HG02870 (cell line): Measurements from ENCODE around the gene ZNF556.

Experiments
- ATAC-seq: cut with Tn5 transposase; IDR thresholded peaks from one replicate; pipeline ENCODE4 v1.9.1; 2021; ENCODE audit warnings: mild to moderate bottlenecking, moderate library complexity; ENCODE audit not compliant: unreplicated experiment

The ZNF556 gene

DNA sequence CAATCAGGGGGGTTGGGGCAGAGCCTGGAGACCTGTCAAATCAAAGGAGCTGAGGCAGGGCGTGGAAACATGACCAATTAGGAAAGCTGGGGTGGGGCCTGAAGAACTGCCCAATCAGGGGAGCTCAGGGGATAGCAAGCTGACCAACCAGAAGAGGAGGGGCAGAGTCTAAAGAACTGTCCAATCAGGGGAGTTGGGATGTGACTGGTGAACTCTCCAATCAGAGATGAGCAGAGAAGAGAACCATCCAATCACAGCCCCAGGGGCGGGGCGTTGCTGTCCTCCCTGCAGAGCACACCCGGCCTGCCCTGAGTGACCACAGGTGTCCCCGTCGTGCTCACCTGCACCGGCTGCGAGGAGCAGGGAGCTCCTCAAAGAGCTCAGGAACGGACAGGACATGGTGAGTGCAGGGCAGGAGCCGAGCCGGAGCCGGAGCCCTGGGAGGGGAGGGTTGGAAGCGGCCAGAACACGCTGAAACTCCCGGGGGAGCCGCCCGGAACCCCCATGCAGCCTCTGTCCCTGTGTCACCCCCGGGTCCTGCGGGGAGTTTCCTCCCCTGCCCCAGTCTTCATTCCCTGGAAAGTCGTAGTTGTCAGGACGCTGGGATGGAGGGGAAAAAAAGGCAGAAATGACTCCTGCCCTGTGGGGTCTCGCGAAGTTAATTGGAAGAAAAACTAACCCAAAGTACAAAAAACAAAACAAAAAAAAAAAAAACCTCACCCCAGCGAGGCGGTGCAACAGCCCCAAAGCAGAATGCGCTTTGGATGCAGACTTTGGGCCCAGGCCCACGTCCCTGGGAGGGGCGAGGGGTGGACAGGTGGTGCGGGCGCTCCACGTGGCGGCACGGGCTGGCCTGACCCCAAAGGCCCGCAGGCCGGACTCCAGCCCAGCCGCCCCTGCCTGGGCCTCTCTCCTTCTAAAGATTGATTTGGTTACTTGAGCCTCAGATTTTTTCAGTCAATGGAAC, at the start of gene ZNF556:
Gene ZNF556 (plus strand): TSS at position 311 of the 967 bp plus-strand sequence. CDS start 87 bp downstream, at position 398.
- no peak for ATAC-seq

DNA sequence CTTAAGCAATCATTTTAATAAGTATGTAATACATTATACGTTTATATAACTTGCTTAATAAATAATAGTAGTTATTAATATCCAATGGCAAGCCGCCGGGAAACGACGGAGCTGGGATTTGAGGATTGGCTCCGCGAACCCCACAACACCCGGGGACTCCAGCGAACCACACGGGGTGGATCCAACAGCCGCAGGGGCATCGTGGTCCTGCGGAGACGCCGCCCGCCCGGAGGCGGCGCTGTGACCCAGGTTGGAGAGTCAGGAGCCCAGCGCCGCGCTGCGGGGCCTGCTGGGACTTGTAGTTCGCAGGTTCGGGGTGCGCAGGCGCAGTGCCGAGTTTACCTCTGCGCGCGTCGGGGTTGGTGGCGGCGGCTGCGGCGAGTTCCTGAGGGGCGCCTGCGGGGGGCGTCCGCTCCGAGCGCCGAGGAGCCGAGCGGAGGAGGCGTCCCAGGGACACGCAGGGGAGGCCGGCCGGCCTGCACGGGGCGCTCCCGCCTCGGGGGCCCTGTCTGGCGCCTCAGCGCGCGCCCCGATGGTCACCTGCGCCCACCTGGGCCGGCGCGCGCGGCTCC, 47.5 kb upstream of the ZNF556 start, which contains the start of gene ZNF554:
Gene ZNF554 (plus strand): TSS at position 329 of the 572 bp plus-strand sequence. CDS start 204 bp downstream, at position 533.
- peak; percentile 69 for ATAC-seq

DNA sequence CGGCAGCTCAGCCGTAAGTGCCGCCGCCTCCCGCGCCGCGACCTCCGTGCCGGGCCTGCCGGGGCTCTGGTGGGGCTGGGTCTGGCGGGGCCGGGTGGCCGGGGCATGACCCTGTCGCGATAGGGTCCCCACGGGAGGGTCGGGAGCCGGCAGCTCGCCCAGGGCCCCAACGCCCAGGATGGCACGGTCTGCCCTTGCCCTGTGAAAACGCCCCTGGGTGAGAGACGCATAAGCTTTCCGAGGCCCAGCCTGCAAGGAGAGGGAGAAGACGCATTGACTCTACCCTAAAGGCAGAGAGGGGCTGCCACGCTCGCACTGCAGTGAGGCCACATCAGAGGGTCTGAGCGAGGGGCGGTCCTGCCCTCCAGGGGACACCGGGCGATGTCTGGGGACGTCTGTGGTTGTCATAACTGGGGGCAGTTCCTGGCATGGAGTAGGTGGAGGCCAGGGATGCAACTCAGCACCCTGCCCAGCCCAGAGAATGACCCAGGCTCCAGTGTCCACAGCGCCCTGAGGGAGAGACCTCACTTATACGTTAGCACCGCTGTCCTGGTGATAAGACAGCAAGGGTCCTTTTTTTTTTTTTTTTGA, 46.9 kb upstream of the ZNF556 start:
- ATAC-seq = peak; percentile 11

DNA sequence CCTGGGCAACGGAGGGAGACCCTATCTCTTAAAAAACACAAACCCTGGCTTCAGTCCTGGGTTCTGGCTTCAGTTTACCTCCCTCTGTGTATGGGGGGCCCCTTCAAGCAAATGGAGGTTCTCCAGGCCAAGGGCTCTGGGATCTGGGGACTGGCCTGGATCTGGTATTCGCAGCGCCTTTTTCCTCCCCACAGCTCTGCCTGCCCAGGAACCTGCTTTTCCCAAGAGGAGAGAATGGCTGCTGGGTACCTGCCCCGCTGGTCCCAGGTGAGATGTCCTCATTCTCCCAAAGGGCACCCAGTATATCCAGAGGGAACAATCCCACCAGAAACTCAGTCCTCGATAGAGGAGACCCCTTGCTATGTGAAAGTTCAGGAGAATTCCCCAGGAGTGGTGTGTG, 44.3 kb upstream of the ZNF556 start:
- no peak for ATAC-seq

DNA sequence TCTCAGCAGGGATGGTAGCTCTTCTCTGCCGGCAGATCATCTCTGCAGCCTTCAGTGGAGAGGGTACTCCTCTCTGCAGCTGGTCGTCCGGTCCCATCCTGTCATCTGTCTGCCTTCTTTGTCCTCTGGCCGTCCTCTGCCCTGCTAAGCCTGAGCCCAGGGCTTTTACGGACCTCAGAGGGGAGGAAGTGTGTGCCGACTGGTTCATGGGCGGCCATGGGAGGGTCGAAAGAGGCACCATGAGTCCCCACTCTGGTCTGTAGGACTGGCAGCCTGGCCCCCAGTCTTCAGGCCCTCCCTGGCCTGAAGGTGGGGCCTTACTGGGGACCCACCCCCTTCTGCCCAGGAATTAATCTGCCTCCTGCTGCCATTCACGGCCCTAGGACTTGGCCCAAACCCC, 43.5 kb upstream of the ZNF556 start:
- no peak for ATAC-seq

DNA sequence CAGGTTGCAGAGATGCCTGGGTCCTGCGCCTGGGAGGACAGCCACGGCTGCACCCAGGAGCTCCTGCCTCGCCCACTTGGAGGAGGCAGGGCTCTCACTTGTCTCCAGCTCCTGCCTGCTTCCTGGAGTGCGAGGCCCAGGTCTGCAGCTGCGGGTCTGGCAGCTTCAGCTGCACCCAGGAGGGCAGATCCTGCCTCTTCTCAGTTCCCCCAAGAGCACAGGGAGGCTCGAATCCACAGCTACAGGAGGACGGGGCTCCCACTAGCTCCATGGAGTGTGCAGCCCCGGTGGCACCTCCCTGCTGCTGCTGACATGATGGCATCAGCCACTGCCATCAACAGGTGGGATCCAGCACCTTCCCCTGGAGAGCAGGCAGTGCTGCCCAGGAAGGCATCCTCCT, 43.0 kb upstream of the ZNF556 start:
- ATAC-seq = no peak

DNA sequence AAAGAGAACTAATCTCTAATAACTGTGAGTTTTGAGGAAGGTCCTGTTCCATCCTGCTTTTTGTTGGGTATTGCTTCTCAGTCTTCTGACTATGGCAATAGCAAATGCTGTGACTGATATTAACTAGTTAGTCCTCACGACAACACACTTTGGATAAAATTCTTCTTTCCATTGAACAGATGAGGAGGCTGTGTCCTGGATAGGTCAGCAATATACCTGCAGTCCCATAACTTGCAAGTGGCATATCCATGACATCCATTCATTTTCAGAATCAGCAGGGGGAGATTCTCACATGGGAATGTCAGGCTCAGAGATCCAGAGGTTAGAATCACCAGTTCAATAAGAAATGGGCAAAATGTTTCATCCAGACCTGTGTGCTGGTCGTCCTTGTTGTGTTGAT, 40.1 kb upstream of the ZNF556 start:
- ATAC-seq = no peak

DNA sequence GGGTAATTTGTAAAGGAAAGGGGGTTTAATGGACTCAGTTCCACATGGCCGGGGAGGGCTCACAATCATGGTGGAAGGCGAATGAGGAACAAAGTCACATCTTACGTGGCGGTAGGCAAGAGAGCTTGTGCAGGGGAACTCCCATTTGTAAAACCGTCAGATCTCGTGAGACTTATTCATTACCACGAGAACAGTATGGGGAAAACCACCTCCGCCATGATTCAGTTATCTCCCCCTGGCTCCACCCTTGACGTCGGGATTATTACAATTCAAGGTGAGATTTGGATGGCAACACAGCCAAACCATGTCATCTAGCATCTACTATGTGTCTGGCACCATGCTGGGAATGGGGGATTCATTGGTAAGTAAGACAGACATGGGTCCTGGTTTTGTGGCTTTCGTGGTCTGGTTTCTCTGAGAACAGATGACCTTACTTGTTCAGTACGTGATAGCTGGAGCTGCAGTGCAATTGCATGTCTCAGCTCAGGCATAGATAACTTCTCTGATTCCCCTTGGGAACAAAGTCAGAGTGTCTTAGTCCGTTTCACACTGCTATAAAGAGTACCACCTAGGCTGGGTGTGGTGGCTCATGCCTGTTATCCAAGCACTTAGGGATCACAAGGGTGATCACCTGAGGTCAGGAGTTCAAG, 39.2 kb upstream of the ZNF556 start:
- no peak for ATAC-seq

DNA sequence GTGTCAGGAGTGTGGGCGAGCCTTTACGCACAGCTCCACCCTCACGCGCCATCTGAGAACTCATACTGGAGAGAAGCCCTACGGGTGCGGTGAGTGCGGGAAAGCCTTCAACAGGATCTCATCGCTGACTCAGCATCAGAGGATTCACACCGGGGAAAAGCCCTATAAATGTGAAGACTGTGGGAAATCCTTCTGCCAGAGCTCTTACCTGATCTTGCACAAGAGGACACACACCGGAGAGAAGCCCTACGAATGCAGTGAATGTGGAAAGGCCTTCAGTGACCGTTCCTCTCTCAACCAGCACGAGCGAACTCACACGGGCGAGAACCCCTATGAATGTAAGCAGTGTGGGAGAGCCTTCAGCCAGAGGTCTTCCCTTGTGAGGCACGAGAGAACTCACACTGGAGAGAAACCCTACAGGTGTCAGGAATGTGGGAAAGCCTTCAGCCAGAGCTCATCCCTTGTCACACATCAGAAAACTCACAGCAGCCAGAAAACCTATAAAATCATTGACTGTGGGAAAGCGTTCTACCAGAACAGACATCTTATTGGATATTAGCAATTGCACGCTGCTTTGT, 32.8 kb upstream of the ZNF556 start:
- no peak for ATAC-seq

DNA sequence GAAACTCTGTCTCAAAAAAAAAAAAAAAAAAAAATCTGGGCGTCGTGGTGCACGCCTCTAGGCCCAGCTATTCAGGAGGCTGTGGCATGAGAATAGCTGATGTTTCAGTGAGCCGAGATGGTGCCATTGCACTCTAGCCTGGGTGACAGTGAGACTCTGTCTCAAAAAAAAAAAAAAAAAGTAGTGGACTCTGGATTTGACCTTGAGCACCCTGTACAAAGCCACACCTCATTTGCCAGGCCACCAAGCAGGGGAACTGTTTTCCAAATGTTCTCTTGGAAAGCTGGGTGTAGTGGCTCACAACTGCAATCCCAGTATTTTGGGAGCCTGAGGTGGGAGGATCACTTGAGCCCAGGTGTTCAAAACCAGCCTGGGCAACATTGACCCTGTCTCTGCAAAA, 29.7 kb upstream of the ZNF556 start:
- no peak for ATAC-seq

DNA sequence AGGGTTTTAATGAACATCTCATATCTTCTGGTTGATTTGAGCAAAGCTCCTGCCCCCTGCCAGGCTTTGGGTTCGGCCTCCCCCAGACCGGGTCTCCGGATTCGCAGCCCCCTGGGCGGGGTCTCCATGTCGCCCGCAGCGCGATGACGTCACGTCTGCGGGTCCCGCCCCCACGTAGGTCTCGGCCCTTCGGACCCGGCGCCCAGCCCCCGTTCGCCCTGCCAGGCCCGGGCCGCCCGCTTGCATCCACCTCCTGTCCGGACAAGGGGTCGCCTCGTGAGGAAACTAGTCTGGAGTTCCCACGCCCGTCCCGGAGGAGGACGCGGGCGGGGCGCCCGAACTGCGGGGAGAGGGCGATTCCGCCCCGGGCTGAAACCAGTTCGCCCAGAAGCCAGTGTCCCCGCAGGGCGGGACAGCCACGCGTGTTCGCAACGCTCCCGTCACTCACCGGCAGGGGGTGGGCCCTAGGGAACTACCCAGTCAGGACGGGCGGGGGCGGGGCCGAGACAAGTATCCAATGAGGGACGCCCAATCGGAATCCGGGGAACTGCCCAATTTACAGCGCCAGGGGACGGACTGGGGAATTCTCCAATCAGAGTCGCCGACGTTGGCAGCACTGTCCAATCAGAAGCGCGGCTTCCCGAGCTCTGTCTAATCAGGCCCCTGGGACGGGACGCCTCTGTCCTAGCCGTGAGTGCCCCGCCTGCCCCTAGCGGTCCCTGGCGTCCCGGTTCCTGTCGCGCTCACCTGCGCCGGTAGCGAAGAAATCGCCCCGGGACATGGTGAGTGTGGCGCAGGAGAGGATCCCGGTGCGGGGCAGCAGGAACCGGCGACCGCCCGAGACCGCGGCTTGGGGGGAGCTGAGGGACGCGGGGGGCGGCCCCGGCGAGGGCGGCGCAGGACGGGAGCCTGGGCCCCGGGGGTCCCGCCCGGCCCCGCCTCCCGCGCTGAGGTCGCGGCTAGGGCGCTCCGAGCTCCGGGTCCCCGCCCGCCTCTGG, 26.0 kb upstream of the ZNF556 start, which contains the start of gene ZNF555:
Gene ZNF555 (plus strand): TSS at position 682 of the 998 bp plus-strand sequence. CDS start 98 bp downstream, at position 780.
- ATAC-seq = peak; percentile 96

DNA sequence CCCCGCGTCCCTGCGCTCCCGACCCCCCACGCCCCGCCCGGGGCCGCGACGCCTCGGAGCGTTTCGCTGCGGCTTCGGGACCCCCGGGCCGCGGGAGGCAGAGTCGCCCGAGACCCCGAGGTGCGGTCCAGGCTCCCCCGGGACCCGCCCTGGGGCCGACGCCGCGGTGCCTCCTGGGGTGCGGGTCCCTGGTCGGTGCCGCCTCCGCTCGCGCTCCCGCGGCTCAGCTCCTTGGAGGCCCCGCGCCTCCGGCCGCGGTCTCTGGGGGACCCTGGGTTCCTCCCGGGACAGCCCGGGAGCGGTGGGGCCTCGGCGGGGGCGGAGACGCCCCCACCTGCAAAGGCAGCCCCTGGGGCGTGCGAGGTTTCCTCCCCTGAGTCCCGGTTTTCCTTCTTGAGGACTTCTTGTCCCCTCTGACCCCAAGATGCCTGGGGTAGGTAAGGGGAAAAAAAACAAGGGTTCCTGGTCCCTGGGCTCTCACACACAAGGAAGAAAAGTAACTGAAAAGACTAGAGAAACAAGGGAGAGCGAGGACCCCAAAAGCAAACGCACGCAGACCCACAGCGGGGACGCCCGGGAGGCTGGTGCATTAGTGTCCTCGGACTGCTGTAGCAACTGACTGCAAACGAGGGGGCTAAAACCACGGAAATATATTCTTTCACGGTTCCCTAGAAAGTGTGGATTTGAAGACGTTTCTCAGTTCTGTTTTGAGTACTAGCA, 25.1 kb upstream of the ZNF556 start:
- ATAC-seq = no peak

DNA sequence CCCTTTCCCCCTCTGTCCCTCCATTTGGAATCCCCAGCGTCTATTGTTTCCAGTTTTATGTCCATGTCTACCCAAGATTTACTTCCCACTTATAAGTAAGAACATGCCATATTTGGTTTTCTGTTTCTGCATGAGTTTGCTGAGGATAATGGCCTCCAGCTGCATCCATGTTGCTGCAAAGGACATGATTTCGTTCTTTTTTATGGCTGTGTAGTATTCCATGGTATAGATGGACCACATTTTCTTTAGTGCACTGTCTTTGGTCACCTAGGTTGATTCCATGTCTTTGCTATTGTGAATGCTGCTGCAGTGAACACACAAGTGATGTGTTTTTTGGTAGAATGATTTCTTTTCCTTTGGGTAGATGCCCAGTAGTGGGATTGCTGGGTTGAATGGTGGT, 22.0 kb upstream of the ZNF556 start:
- ATAC-seq = no peak

DNA sequence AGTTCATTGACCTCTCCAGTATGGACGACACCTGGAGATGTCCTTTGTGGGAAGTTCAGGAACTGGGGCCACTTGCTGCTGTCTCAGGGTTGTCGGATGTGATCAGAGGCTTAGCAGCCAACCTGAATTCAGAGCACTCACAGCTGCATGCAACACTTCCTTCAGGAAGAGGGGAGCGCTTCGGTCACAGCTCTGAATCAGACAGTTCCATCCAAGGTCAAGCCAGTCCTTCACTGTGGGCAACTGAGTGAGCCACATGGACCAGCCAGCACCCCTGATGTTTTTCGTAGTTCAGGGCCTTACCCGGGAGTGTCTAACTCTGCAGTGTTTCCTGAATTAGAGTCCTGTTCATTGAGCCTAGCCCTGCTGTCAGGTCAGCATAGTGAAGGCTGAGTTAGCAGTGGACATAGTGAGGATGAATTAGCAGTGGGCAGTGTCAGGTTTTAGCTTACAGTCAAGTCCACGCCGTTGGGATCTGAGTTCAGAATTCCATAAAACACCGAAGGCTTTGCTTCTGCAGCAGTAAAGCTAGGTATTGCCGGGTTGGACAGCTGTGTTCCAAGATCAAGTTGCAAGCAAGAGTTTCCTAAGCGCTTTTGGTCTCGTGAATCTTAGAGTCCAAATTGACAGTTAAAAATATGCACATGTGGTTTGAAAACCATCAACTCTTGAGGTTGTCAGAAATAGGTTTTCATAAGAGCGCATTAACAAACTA, 20.8 kb upstream of the ZNF556 start:
- no peak for ATAC-seq

DNA sequence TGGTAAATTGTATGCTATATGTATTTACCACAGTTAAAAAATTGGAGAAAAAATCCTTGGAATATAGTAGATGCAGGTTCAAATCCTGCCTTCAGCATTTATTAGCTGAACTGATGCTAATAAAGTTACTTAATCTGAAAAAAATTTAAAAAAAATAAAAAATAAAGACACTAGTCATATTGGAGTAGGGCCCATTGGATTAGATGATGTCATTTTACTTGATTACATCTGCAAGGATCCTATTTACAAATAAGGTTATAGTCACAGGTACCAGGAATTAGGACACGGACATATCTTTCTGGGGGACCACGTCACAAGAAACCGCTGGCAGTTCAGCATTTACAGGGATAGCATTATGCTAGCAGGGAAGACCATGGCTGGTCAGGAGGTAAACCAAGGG, 19.6 kb upstream of the ZNF556 start:
- no peak for ATAC-seq

DNA sequence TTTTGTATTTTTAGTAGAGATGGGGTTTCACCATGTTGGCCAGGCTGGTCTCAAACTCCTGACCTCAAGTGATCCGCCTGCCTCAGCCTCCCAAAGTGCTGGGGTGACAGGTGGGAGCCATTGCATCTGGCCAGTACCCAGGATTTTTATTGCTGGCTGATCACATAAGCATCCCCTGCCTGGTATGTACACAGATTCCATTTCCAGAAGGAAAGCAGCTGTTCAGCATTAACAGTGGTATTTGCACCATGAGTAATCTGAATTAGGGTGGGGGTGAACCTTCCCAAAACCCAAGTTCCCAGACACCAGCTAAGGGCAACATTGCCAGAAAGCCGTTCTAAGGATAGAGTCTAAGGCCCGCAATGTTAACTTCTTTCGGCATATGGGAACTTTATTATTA, 18.5 kb upstream of the ZNF556 start:
- no peak for ATAC-seq

DNA sequence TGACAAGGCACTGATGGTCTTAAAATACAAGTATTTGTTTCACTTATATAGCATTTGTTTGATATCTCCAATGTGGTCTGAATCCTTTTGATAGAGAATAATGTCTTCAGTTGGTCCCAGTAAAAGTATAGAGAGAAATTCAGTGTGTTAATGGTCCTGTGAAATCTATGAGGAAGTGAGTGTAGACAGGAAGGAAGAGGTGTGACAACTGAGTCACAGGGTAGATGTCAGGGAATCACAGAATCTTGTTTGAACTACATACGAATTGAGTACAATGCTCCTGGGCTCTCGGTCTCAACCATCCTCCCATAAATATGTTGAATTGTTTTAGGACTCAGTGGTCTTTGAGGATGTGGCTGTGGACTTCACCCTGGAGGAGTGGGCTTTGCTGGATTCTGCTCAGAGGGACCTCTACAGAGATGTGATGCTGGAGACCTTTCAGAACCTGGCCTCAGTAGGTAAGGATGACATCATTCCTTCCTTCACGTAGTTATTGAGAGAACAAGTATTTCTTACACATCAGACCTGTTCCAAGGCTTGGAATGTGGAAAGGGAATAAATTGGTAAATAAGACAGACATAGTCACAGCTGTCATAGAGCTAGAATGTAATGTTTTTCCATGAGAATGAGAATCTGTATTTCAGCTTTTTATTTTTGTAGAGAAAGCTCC, 16.7 kb upstream of the ZNF556 start:
- ATAC-seq = no peak

DNA sequence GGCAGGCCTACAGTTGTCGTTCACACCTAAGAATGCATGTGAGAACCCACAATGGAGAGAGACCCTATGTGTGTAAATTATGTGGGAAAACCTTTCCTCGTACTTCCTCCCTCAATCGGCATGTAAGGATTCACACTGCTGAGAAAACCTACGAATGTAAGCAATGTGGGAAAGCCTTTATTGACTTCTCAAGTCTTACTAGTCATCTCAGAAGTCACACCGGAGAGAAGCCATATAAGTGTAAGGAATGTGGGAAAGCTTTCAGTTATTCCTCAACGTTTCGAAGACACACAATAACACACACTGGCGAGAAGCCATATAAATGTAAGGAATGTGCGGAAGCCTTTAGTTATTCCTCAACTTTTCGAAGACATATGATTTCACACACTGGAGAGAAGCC, 14.5 kb upstream of the ZNF556 start:
- no peak for ATAC-seq
